Colonic mucosa (tissue), 4 donors: ENCODE results near the gene OR2L5. TPM values are rescaled to one million over a fixed set of nuclear protein-coding genes. Genes with fewer than 3 reads are reported as not detected.

Experiments
- DNase-seq: peaks from one replicate; pipeline ENCODE4 v3.0.0-alpha.2; 2020
- H3K27ac ChIP-seq: fragments of 200-600 bp; one replicate; pipeline ENCODE4 v1.8.0; 2021
- H3K27me3 ChIP-seq: fragments of 200-600 bp; one replicate; pipeline ENCODE4 v1.8.0; 2021
- H3K36me3 ChIP-seq: fragments of 200-600 bp; one replicate; pipeline ENCODE4 v1.8.0; 2021
- H3K4me1 ChIP-seq: fragments of 200-600 bp; one replicate; pipeline ENCODE4 v1.8.0; 2021; ENCODE audit warnings: mild to moderate bottlenecking
- H3K4me3 ChIP-seq: fragments of 200-600 bp; one replicate; pipeline ENCODE4 v1.8.0; 2021
- H3K9ac ChIP-seq, 2 donors: one replicate each; pipeline ENCODE4 v1.7.0; 2013; ENCODE audit warnings: control low read depth in 2 of 2, low read depth in 2 of 2, low read length in 2 of 2
- H3K9me3 ChIP-seq: fragments of 200-600 bp; one replicate; pipeline ENCODE4 v1.8.0; 2021
- intact Hi-C: fragments of 100-400 bp; cut with DNase I; formaldehyde crosslinking; loops from one replicate; pipeline ENCODE4 v1.14.1; 2022
- total RNA-seq, 2 donors: library from RNA; stranded (reverse); fragmentation: NEBNext Ultra II Directional in 1 of 2; extraction: Animal tissue kit (Norgen Biotek cat#: 25700) in 1 of 2; gene quantifications; one replicate each; pipeline ENCODE4 v1.2.1, GENCODE V29; 2021
- TF ChIP-seq, protein P1 (sequence below): fragments of 200-600 bp; IDR thresholded peaks from one replicate; pipeline ENCODE4 v1.8.0; 2022; ENCODE audit warnings: antibody characterized with exemption, mild to moderate bottlenecking
- donor health status: healthy.
- donor health status: DM: no; HTN: no; CAD: no.
- donor health status: DM: no; HTN: no; CAD: no.

The OR2L5 gene
- total RNA-seq, 2 donors from 2014 or later, result not detected

DNA sequence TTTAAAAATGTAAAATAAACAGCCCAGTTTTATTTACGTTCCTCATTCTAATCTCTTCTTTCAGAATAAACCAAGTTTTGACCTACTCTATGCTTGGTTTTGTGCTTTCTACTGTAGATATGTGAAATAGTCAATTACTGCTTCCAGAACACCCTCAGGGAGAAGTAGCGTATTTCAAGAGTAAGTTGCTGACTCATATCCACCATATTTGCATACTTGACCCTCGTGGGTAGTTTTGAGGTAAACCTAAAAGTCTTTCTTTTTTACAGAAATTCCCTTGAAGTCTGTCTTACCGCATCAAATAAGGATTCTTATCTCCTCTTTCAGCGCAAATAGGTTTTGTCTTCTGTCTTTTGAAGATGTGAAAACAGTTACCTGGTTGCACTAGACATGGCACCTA lies 31.7 kb downstream of the OR2L5 start:
- no peak for DNase-seq
- H3K9ac ChIP-seq, result no peak overlapping the region
- no peaks in the 10 kb centered on the region for H3K9me3 ChIP-seq
- H3K4me3 ChIP-seq, result no peak overlapping the region
- intact Hi-C loops, result no loop called here
- H3K4me1 ChIP-seq, result no peaks in the 10 kb centered on the region
- H3K36me3 ChIP-seq, result no peaks in the 10 kb centered on the region
- H3K27me3 ChIP-seq, result no peaks in the 10 kb centered on the region
- no peak overlapping the region for H3K27ac ChIP-seq
- TF ChIP-seq, protein P1, sequence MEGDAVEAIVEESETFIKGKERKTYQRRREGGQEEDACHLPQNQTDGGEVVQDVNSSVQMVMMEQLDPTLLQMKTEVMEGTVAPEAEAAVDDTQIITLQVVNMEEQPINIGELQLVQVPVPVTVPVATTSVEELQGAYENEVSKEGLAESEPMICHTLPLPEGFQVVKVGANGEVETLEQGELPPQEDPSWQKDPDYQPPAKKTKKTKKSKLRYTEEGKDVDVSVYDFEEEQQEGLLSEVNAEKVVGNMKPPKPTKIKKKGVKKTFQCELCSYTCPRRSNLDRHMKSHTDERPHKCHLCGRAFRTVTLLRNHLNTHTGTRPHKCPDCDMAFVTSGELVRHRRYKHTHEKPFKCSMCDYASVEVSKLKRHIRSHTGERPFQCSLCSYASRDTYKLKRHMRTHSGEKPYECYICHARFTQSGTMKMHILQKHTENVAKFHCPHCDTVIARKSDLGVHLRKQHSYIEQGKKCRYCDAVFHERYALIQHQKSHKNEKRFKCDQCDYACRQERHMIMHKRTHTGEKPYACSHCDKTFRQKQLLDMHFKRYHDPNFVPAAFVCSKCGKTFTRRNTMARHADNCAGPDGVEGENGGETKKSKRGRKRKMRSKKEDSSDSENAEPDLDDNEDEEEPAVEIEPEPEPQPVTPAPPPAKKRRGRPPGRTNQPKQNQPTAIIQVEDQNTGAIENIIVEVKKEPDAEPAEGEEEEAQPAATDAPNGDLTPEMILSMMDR, result no peak

DNA sequence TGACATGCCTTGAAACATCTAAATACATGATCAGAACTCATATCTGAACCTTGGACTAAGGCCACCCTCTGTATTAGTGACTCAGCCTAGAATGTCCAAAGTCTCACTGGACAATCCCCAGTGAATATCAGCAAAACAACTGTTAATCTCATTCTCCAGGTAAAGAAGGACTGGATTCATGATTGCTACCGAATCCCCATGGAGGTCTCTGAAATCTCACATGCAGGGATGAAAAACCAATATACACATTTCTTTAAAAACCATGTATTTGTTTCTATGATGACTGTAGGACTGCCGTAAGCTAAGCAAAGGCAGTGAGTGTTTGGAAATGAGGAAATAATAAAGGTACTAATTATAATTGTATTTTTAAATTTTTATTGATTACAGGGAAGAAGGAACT lies 33.1 kb downstream of the OR2L5 start, which contains the start of gene OR2L3:
Gene OR2L3, plus strand, starts transcription at position 301 of the 400 bp plus-strand sequence. CDS start 13,846 bp downstream, outside the sequence.
- DNase-seq, result no peak
- H3K27me3 ChIP-seq, result no peaks in the 10 kb centered on the region
- TF ChIP-seq, protein P1, result no peak
- H3K36me3 ChIP-seq, result no peaks in the 10 kb centered on the region
- no peaks in the 10 kb centered on the region for H3K4me1 ChIP-seq
- intact Hi-C loops, result no loop called here
- H3K9me3 ChIP-seq, result no peaks in the 10 kb centered on the region
- no peak within 1 kb of the TSS for H3K9ac ChIP-seq
- no peak within 1 kb of the TSS for H3K4me3 ChIP-seq
- no peak within 1 kb of the TSS for H3K27ac ChIP-seq

DNA sequence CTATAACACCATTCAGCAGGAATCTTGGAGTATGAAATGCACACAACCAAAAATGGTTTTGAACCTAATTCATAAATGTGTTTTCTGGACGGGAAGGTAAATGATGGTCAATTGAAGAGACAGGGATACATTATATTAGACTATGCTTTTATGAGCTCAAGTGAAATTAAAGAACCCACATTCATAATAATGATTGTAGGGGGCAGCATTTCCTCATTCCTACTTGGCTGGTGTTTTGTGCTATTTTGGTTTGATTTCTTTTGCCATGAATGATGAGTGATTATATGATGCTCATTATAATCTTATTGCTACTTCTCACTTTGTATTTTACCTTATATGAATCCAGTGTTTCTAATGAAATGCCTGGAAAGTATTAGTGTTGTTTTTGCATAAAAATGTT lies 33.5 kb downstream of the OR2L5 start:
- Histone ChIP-seq H3K9me3 (no peaks in the 10 kb centered on the region), H3K4me3 (no peak overlapping the region), H3K9ac (no peak overlapping the region), H3K4me1 (no peaks in the 10 kb centered on the region), H3K27ac (no peak overlapping the region), H3K27me3 (no peaks in the 10 kb centered on the region), H3K36me3 (no peaks in the 10 kb centered on the region)
- intact Hi-C loops, result no loop called here
- no peak for DNase-seq
- TF ChIP-seq, protein P1, result no peak

DNA sequence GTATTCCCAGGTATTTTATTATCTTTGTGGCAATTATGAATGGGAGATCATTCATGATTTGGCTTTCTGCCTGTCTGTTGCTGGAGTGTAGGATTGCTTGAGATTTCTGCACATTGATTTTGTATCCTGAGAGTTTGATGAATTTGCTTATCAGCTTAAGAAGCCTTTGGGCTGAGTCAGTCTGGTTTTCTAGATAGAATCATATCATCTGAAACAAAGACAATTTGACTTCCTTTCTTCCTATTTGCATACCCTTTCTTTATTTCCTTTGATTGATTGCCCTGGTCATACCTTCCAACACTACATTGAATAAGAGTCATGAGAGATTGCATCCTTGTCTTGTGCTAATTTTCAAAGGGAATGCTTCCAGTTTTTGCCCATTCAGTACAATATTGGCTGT lies 41.2 kb downstream of the OR2L5 start:
- no peaks in the 10 kb centered on the region for H3K9me3 ChIP-seq
- no peaks in the 10 kb centered on the region for H3K4me1 ChIP-seq
- TF ChIP-seq, protein P1, result no peak
- H3K36me3 ChIP-seq, result no peaks in the 10 kb centered on the region
- H3K4me3 ChIP-seq, result no peak overlapping the region
- no peak for DNase-seq
- intact Hi-C loops, result no loop called here
- no peaks in the 10 kb centered on the region for H3K27me3 ChIP-seq
- no peak overlapping the region for H3K9ac ChIP-seq
- no peak overlapping the region for H3K27ac ChIP-seq

DNA sequence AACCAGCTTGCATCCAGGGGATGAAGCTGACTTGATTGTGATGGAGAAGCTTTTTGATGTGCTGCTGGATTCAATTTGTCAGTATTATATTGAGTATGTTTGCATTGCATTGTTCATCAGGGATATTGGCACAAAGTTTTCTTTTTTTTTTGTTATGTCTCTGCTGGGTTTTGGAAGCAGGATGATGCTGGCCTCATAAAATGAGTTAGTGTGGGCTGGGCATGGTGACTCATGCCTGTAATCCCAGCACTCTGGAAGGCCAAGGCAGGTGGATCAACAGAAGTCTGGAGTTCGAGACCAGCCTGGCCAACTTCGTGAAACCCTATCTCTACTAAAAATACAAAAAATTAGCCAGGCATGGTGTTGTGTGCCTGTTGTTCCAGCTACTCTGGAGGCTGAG lies 41.8 kb downstream of the OR2L5 start:
- intact Hi-C loops, result no loop called here
- TF ChIP-seq, protein P1, result no peak
- Histone ChIP-seq H3K9ac (no peak overlapping the region), H3K4me1 (no peaks in the 10 kb centered on the region), H3K4me3 (no peak overlapping the region), H3K36me3 (no peaks in the 10 kb centered on the region), H3K27me3 (no peaks in the 10 kb centered on the region), H3K27ac (no peak overlapping the region), H3K9me3 (no peaks in the 10 kb centered on the region)
- DNase-seq, result no peak

DNA sequence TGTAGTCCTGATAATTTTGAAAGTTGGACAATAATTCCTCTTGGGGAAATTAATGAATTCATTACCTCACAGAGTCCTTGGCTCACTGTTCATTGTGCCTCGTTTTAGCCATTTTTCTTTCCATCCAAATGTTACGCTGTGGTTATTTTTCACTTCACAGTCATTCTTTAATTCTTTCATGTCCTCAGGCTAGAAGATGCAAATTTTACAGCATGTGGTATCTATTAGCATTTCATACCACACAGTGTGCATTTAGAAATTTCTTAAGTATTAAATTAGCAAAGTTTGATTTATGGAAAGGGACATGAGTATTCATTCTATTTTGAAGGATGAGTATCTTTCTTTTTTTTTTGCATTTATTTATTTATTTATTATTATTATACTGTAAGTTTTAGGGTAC lies 51.6 kb downstream of the OR2L5 start:
- no peaks in the 10 kb centered on the region for H3K27me3 ChIP-seq
- intact Hi-C loops, result no loop called here
- no peak overlapping the region for H3K27ac ChIP-seq
- no peaks in the 10 kb centered on the region for H3K4me1 ChIP-seq
- no peak overlapping the region for H3K9ac ChIP-seq
- DNase-seq, result no peak
- H3K9me3 ChIP-seq, result no peaks in the 10 kb centered on the region
- TF ChIP-seq, protein P1, result no peak
- H3K36me3 ChIP-seq, result no peaks in the 10 kb centered on the region
- no peak overlapping the region for H3K4me3 ChIP-seq
